Hepatocyte (in vitro differentiated cells): ENCODE measurements around the gene F7.

Source experiments
- EZH2 ChIP-seq: fragments of 200-600 bp; sonication (generic); IDR thresholded peaks from 2 replicates; pipeline ENCODE4 v1.6.1; 2016; ENCODE audit warnings: antibody characterized with exemption, mild to moderate bottlenecking, borderline replicate concordance
- TF ChIP-seq, protein P1 (sequence below): fragments of 200-600 bp; sonication (generic); IDR thresholded peaks from 2 replicates; pipeline ENCODE4 v1.5.1; 2016; ENCODE audit warnings: antibody characterized with exemption, mild to moderate bottlenecking; ENCODE audit not compliant: poor library complexity

DNA sequence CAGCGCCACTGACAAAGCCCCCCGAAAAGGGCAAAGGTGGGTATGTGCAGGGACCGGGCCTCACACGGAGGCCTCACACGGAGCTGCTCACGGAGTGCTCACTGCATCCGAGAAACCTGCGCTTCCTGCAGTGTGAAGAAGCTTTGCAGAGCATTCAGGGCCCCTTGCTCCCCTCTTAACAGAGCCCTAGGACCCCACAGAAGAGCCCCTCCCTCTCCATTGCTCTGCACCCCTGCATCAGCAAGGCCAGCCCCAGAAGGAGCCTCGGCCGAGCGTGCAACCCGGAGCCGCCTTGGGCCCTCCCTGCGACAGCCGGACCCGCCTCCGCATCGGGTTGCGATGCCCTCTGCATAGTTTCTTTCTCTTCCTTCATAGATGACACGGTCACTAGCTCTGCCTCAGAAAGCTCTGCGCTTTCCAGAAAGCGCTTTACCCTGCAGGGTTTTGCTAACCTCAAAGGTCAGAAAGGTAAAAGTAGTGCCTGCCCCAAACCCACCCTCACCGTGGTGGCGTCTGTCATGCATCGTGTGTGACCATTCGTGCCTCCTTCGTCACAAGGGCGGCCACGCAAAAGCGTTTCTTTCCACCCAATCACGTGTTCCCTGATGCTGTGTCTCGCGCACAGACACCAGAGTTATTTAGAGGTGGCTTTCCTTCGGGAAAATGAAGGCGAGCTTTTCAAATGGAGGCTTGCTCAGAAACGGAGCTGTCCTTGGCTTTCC is 15.7 kb upstream of the F7 start:
- TF ChIP-seq, protein P1, sequence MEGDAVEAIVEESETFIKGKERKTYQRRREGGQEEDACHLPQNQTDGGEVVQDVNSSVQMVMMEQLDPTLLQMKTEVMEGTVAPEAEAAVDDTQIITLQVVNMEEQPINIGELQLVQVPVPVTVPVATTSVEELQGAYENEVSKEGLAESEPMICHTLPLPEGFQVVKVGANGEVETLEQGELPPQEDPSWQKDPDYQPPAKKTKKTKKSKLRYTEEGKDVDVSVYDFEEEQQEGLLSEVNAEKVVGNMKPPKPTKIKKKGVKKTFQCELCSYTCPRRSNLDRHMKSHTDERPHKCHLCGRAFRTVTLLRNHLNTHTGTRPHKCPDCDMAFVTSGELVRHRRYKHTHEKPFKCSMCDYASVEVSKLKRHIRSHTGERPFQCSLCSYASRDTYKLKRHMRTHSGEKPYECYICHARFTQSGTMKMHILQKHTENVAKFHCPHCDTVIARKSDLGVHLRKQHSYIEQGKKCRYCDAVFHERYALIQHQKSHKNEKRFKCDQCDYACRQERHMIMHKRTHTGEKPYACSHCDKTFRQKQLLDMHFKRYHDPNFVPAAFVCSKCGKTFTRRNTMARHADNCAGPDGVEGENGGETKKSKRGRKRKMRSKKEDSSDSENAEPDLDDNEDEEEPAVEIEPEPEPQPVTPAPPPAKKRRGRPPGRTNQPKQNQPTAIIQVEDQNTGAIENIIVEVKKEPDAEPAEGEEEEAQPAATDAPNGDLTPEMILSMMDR: no peak
- TF ChIP-seq EZH2: no peak
